HG02870 (cell line): Measurements from ENCODE around the gene ROPN1.
"Not testable (repeated sequence)": the region's sequence is repeated elsewhere in the genome, so short reads cannot be mapped to it uniquely, and the experiment has no call there.

ENCODE experiments used
- ATAC-seq: cut with Tn5 transposase; IDR thresholded peaks from one replicate; pipeline ENCODE4 v1.9.1; 2021; ENCODE audit warnings: mild to moderate bottlenecking, moderate library complexity; ENCODE audit not compliant: unreplicated experiment

ROPN1 gene

GRCh38 chr3:124001366-124001765, 9.4 kb upstream of the ROPN1 start:
- ATAC-seq = not testable (repeated sequence)

GRCh38 chr3:123997543-123997942, 5.6 kb upstream of the ROPN1 start:
- no peak for ATAC-seq

- no peak for ATAC-seq
Observed at GRCh38 chr3:123993818-123994217, 1.9 kb upstream of the ROPN1 start.

GRCh38 chr3:123986427-123986826, 5.5 kb downstream of the ROPN1 start:
- ATAC-seq = no peak

- ATAC-seq = no peak
Observed at GRCh38 chr3:123984957-123985356, 7.0 kb downstream of the ROPN1 start.

- no peak for ATAC-seq
Observed at GRCh38 chr3:123984350-123984749, 7.6 kb downstream of the ROPN1 start.

GRCh38 chr3:123981317-123981716, 10.6 kb downstream of the ROPN1 start:
- not testable (repeated sequence) for ATAC-seq

GRCh38 chr3:123980539-123980938, 11.4 kb downstream of the ROPN1 start:
- ATAC-seq = no peak

- ATAC-seq = peak; percentile 61
Observed at GRCh38 chr3:123979525-123980501, 12.1 kb downstream of the ROPN1 start.

- not testable (repeated sequence) for ATAC-seq
Observed at GRCh38 chr3:123976904-123977303, 15.0 kb downstream of the ROPN1 start.

- not testable (repeated sequence) for ATAC-seq
Observed at GRCh38 chr3:123976181-123976898, 15.6 kb downstream of the ROPN1 start.

GRCh38 chr3:123975030-123975429, 16.9 kb downstream of the ROPN1 start:
- not testable (repeated sequence) for ATAC-seq

- ATAC-seq = no peak
Observed at GRCh38 chr3:123971406-123971805, 20.5 kb downstream of the ROPN1 start.

- ATAC-seq = not testable (repeated sequence)
Observed at GRCh38 chr3:123967260-123967659, 24.7 kb downstream of the ROPN1 start.

- ATAC-seq = not testable (repeated sequence)
Observed at GRCh38 chr3:123966799-123967198, 25.1 kb downstream of the ROPN1 start.

GRCh38 chr3:123964793-123965192, 27.1 kb downstream of the ROPN1 start:
- not testable (repeated sequence) for ATAC-seq

GRCh38 chr3:123961508-123961856, 30.4 kb downstream of the ROPN1 start:
- ATAC-seq = no peak

GRCh38 chr3:123960781-123961507, 31.0 kb downstream of the ROPN1 start, which contains the start of gene CCDC14:
Gene CCDC14, minus strand, starts transcription at chr3:123961229. Its CDS starts 56 bp downstream, at chr3:123961173.
- peak; percentile 82 for ATAC-seq

GRCh38 chr3:123953735-123954134, 38.2 kb downstream of the ROPN1 start:
- ATAC-seq = peak; percentile 87

GRCh38 chr3:123952844-123953520, 38.9 kb downstream of the ROPN1 start:
- no peak for ATAC-seq
